Keratinocyte (primary cell): ENCODE results near the gene ZCCHC7. TPM values are rescaled to one million over a fixed set of nuclear protein-coding genes. Genes with fewer than 3 reads are reported as not detected.
"Not testable (repeated sequence)": the region's sequence is repeated elsewhere in the genome, so short reads cannot be mapped to it uniquely, and the experiment has no call there.

Experiments used
- DNase-seq: peaks from one replicate; pipeline ENCODE4 v3.0.0-alpha.2; 2011; ENCODE audit warnings: low read depth, missing footprints, low spot score
- FAIRE-seq: peaks from 2 replicates; lab custom pipeline; 2011; peaks lifted over from hg19 to GRCh38; lab: Jason Lieb, UNC
- H2AFZ ChIP-seq: 2 replicates; pipeline ENCODE4 v1.6.0; 2012; ENCODE audit warnings: low read length, control low read depth, inconsistent platforms; ENCODE audit not compliant: control insufficient read depth
- H3K27ac ChIP-seq: 2 replicates; pipeline ENCODE4 v1.5.1; 2011; ENCODE audit warnings: low read length; ENCODE audit not compliant: control insufficient read depth, insufficient read depth
- H3K27me3 ChIP-seq: 3 replicates; pipeline ENCODE4 v1.6.0; 2011; ENCODE audit warnings: low read length; ENCODE audit not compliant: control insufficient read depth, insufficient read depth; ENCODE audit errors: extremely low read depth
- H3K36me3 ChIP-seq, 2 experiments: 2 replicates in 1 of 2; 3 replicates in 1 of 2; pipeline ENCODE4 v1.5.1; 2011; ENCODE audit warnings: low read length in 2 of 2, mild to moderate bottlenecking in 1 of 2; ENCODE audit not compliant: control insufficient read depth in 2 of 2, insufficient read depth in 2 of 2; ENCODE audit errors: extremely low read depth in 1 of 2
- H3K4me1 ChIP-seq: 3 replicates; pipeline ENCODE4 v1.5.1; 2011; ENCODE audit warnings: low read length; ENCODE audit not compliant: control insufficient read depth, insufficient read depth; ENCODE audit errors: extremely low read depth
- H3K4me2 ChIP-seq: 3 replicates; pipeline ENCODE4 v1.6.0; 2011; ENCODE audit warnings: low read depth, low read length; ENCODE audit not compliant: control insufficient read depth, insufficient read depth; ENCODE audit errors: extremely low read depth
- H3K4me3 ChIP-seq, 3 experiments: fragments of 200-600 bp in 1 of 3; sonication (generic) in 1 of 3; 2 replicates in 2 of 3; 3 replicates in 1 of 3; pipeline ENCODE4 v1.5.1; 2011 to 2016; ENCODE audit warnings: low read length in 3 of 3, mild to moderate bottlenecking in 3 of 3, control low read depth in 2 of 3, inconsistent platforms in 1 of 3, low read depth in 1 of 3, mixed read lengths in 1 of 3, mixed run types in 1 of 3, moderate library complexity in 1 of 3; ENCODE audit not compliant: control insufficient read depth in 2 of 3, insufficient read depth in 2 of 3; ENCODE audit errors: extremely low read depth in 1 of 3
- H3K79me2 ChIP-seq: 2 replicates; pipeline ENCODE4 v1.6.0; 2012; ENCODE audit warnings: low read length; ENCODE audit not compliant: control insufficient read depth, insufficient read depth
- H3K9ac ChIP-seq: 3 replicates; pipeline ENCODE4 v1.6.0; 2011; ENCODE audit warnings: low read length; ENCODE audit not compliant: control insufficient read depth, insufficient read depth; ENCODE audit errors: extremely low read depth
- H3K9me1 ChIP-seq: 3 replicates; pipeline ENCODE4 v1.6.0; 2011; ENCODE audit warnings: low read length; ENCODE audit not compliant: control insufficient read depth, insufficient read depth; ENCODE audit errors: extremely low read depth
- H3K9me3 ChIP-seq: 2 replicates; pipeline ENCODE4 v1.5.1; 2012; ENCODE audit warnings: low read depth, low read length; ENCODE audit not compliant: control insufficient read depth
- H4K20me1 ChIP-seq: 3 replicates; pipeline ENCODE4 v1.6.0; 2011; ENCODE audit warnings: low read length; ENCODE audit not compliant: control insufficient read depth, insufficient read depth; ENCODE audit errors: extremely low read depth
- CTCF ChIP-seq, 3 experiments: IDR thresholded peaks in 1 of 3; conservative IDR thresholded peaks in 1 of 3; optimal IDR thresholded peaks in 1 of 3; 2 replicates in 2 of 3; 3 replicates in 1 of 3; pipeline versions ENCODE3 to v1.5.1; 2011; ENCODE audit warnings: low read length in 3 of 3, mild to moderate bottlenecking in 3 of 3, moderate library complexity in 2 of 3, control low read depth in 1 of 3, inconsistent platforms in 1 of 3; ENCODE audit not compliant: insufficient read depth in 2 of 3; ENCODE audit errors: extremely low read depth in 1 of 3
- EZH2 ChIP-seq: IDR thresholded peaks from one replicate; pipeline ENCODE4 v1.6.1; 2012; ENCODE audit warnings: inconsistent platforms, mild to moderate bottlenecking, low read length, moderate library complexity
- dilution Hi-C: fragments of 300-500 bp; cut with MboI; formaldehyde crosslinking; loops from one replicate; pipeline ENCODE4 v1.7.0; 2020; ENCODE audit warnings: low sequenced_read_pairs; ENCODE audit not compliant: extremely low pct_ligation_motif_present
- polyA plus RNA-seq, 5 experiments: library from polyadenylated mRNA; depleted of rRNA in 3 of 5; stranded (reverse) in 3 of 5; stranded (forward) in 1 of 5; unstranded in 1 of 5; fragments of >200 nt; gene quantifications; 1 replicate in 1 of 5; 2 replicates in 3 of 5; 3 replicates in 1 of 5; pipeline versions ENCODE4 v1.2.1 to v1.2.3, GENCODE V29; 2011 to 2012; ENCODE audit warnings: missing spikeins in 2 of 5, low read depth in 1 of 5, low replicate concordance in 1 of 5

The ZCCHC7 gene
- polyA plus RNA-seq, 1 donor (not counting 4 experiments of a cell fraction or from before 2014, with no cell fraction given) = 16.5 TPM

- no peak for FAIRE-seq
- H3K9me3 ChIP-seq = peaks cover 2% of the 10 kb centered on the region
These were observed 2.4 kb upstream of the ZCCHC7 start for GRCh38 chr9:37117956-37118355.

GRCh38 chr9:37119360-37119759, 1.0 kb upstream of the ZCCHC7 start:
- peak; percentile 34 for FAIRE-seq
- H3K4me3 ChIP-seq = peak overlapping the region in 1 of 3 experiments; percentile 88

More at GRCh38 chr9:37117956-37118355, 2.4 kb upstream of the ZCCHC7 start:
- dilution Hi-C loops = no loop called here
- no peaks in the 10 kb centered on the region for H4K20me1 ChIP-seq
- H3K27me3 ChIP-seq = no peaks in the 10 kb centered on the region
- no peak overlapping the region for H3K4me3 ChIP-seq
- no peak overlapping the region for H3K27ac ChIP-seq
- no peaks in the 10 kb centered on the region for H3K9me1 ChIP-seq
- H3K4me1 ChIP-seq = peaks cover 4% of the 10 kb centered on the region
- H3K4me2 ChIP-seq = no peak overlapping the region
- DNase-seq = no peak
- H3K36me3 ChIP-seq = no peaks in the 10 kb centered on the region
- no peak overlapping the region for H3K9ac ChIP-seq
- H2AFZ ChIP-seq = no peak overlapping the region
- no peak for TF ChIP-seq CTCF (optimal IDR thresholded peaks at IDR 0.05 in 1 of 3, IDR thresholded peaks at IDR 0.05 in 1 of 3, conservative IDR thresholded peaks at IDR 0.05 in 1 of 3; ENCODE audit: extremely low read depth in 1 of 3, insufficient read depth in 2 of 3, low read length in 3 of 3)
- no peak for TF ChIP-seq EZH2
- peaks cover 18% of the 10 kb centered on the region for H3K79me2 ChIP-seq

GRCh38 chr9:37120843-37121335, 515 bp downstream of the ZCCHC7 start:
- Histone ChIP-seq H3K27ac (peak overlapping the region; percentile 91), H2AFZ (peak overlapping the region; percentile 99), H3K4me3 (peak overlapping the region; percentile 70 to 92 (median 88)), H3K9ac (peak overlapping the region; percentile 93), H3K4me2 (peak overlapping the region; percentile 80), H3K79me2 (peaks cover 46% of the 10 kb centered on the region)
- H4K20me1 ChIP-seq, FAIRE-seq, H3K4me1 ChIP-seq, H3K27me3 ChIP-seq, dilution Hi-C loops, H3K9me1 ChIP-seq, DNase-seq, H3K9me3 ChIP-seq, H3K36me3 ChIP-seq: not testable (repeated sequence)

More at GRCh38 chr9:37119360-37119759, 1.0 kb upstream of the ZCCHC7 start:
- H4K20me1 ChIP-seq = no peaks in the 10 kb centered on the region
- peaks cover 2% of the 10 kb centered on the region for H3K9me3 ChIP-seq
- peak overlapping the region; percentile 79 for H3K4me2 ChIP-seq
- no peak for DNase-seq
- H3K9ac ChIP-seq = no peak overlapping the region
- peaks cover 31% of the 10 kb centered on the region for H3K79me2 ChIP-seq
- H3K9me1 ChIP-seq = no peaks in the 10 kb centered on the region
- dilution Hi-C loops = no loop called here
- no peak overlapping the region for H2AFZ ChIP-seq
- H3K36me3 ChIP-seq = no peaks in the 10 kb centered on the region
- H3K27me3 ChIP-seq = no peaks in the 10 kb centered on the region
- peaks cover 4% of the 10 kb centered on the region for H3K4me1 ChIP-seq
- no peak overlapping the region for H3K27ac ChIP-seq
- no peak for TF ChIP-seq EZH2
- no peak for TF ChIP-seq CTCF (optimal IDR thresholded peaks at IDR 0.05 in 1 of 3, IDR thresholded peaks at IDR 0.05 in 1 of 3, conservative IDR thresholded peaks at IDR 0.05 in 1 of 3; ENCODE audit: extremely low read depth in 1 of 3, insufficient read depth in 2 of 3, low read length in 3 of 3)
